Testis (tissue), 5 donors: ENCODE measurements around the gene C19orf47. TPM values are rescaled to one million over a fixed set of nuclear protein-coding genes. Genes with fewer than 3 reads are reported as not detected.

Source experiments
- DNase-seq: peaks from one replicate; pipeline ENCODE4 v3.0.0-alpha.2; 2019
- H3K27ac ChIP-seq, 2 donors: fragments of 200-600 bp; sonication (generic); one replicate each; pipeline ENCODE4 v1.5.1; 2019
- H3K27me3 ChIP-seq: fragments of 200-600 bp; sonication (generic); one replicate; pipeline ENCODE4 v1.5.1; 2019
- H3K36me3 ChIP-seq: fragments of 200-600 bp; sonication (generic); one replicate; pipeline ENCODE4 v1.5.1; 2017; ENCODE audit warnings: low read depth; ENCODE audit errors: missing control alignments
- H3K4me1 ChIP-seq: fragments of 200-600 bp; sonication (generic); one replicate; pipeline ENCODE4 v1.5.1; 2019
- H3K4me3 ChIP-seq, 2 donors: fragments of 200-600 bp; sonication (generic); one replicate each; pipeline ENCODE4 v1.5.1; 2017 to 2019
- H3K9me3 ChIP-seq: fragments of 200-600 bp; sonication (generic); one replicate; pipeline ENCODE4 v1.5.1; 2017
- POLR2A ChIP-seq: fragments of 450-650 bp; IDR thresholded peaks from one replicate; pipeline ENCODE4 v1.6.1; 2017; ENCODE audit warnings: antibody characterized with exemption, mild to moderate bottlenecking, moderate library complexity
- WGBS, 2 donors: methylation state at CpG; one replicate each; pipeline ENCODE4 v1.1.5; 2018; 5-methylcytosine and 5-hydroxymethylcytosine counted together
- intact Hi-C: fragments of 100-400 bp; cut with DNase I; formaldehyde crosslinking; loops from one replicate; pipeline ENCODE4 v1.15.1; 2023; ENCODE audit warnings: low total_unique reads
- long read RNA-seq, 2 donors: transcript quantifications; one replicate each; lab custom pipeline, GENCODE V29; 2026
- polyA plus RNA-seq: library from polyadenylated mRNA; stranded (reverse); fragments of 350-450 nt; fragmentation: Illumina TruSeq; extraction: RNeasy Lipid Tissue Mini Kit (QIAGEN cat#74804); gene quantifications from one replicate; pipeline ENCODE4 v1.2.3, GENCODE V29; 2014; ENCODE audit warnings: low read depth, low replicate concordance; ENCODE audit not compliant: insufficient read depth
- total RNA-seq, 2 donors: library from RNA; depleted of rRNA; stranded (reverse); fragments of >200 nt; gene quantifications; one replicate each; pipeline ENCODE4 v1.2.3, GENCODE V29; 2016
- TF ChIP-seq, protein P1 (sequence below), 3 experiments: fragments of 450-650 bp in 2 of 3; fragments of 200-600 bp in 1 of 3; sonication (generic) in 1 of 3; IDR thresholded peaks; one replicate each; pipeline ENCODE4 v1.5.1; 2016 to 2019; ENCODE audit warnings: antibody characterized with exemption in 3 of 3, mild to moderate bottlenecking in 2 of 3, moderate library complexity in 1 of 3

The C19orf47 gene, protein sequence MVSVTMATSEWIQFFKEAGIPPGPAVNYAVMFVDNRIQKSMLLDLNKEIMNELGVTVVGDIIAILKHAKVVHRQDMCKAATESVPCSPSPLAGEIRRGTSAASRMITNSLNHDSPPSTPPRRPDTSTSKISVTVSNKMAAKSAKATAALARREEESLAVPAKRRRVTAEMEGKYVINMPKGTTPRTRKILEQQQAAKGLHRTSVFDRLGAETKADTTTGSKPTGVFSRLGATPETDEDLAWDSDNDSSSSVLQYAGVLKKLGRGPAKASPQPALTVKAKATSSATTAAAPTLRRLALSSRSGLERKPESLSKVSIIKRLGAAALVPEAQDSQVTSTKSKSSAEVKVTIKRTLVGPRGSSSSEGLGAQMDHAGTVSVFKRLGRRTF
- total RNA-seq, result 10 to 100 TPM; 48.9 to 57.1 TPM
- 62.2 TPM for polyA plus RNA-seq
- long read RNA-seq, donor 1, partial matches to known transcripts, result 681 of 708 reads
- long read RNA-seq, donor 1, other reads (novel, unspliced or antisense), result 27 of 708 reads
- long read RNA-seq, donor 2, result 0 reads

- TF ChIP-seq, protein P1, sequence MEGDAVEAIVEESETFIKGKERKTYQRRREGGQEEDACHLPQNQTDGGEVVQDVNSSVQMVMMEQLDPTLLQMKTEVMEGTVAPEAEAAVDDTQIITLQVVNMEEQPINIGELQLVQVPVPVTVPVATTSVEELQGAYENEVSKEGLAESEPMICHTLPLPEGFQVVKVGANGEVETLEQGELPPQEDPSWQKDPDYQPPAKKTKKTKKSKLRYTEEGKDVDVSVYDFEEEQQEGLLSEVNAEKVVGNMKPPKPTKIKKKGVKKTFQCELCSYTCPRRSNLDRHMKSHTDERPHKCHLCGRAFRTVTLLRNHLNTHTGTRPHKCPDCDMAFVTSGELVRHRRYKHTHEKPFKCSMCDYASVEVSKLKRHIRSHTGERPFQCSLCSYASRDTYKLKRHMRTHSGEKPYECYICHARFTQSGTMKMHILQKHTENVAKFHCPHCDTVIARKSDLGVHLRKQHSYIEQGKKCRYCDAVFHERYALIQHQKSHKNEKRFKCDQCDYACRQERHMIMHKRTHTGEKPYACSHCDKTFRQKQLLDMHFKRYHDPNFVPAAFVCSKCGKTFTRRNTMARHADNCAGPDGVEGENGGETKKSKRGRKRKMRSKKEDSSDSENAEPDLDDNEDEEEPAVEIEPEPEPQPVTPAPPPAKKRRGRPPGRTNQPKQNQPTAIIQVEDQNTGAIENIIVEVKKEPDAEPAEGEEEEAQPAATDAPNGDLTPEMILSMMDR (IDR thresholded peaks at IDR 0.05), result peak in 2 of 3 experiments; percentile 12 to 44
- TF ChIP-seq POLR2A, result peak; percentile 18
- WGBS, 2 donors, result 1% methylated on average over 25 to 59 of the region's 77 CpGs
- H3K36me3 ChIP-seq, result no peaks in the 10 kb centered on the region
- peak; percentile 100 for DNase-seq
- H3K27ac ChIP-seq, result peak within 1 kb of the TSS; percentile 61 to 81
- intact Hi-C loops, result no loop called here
- H3K4me1 ChIP-seq, result peaks cover 6% of the 10 kb centered on the region
- no peaks in the 10 kb centered on the region for H3K9me3 ChIP-seq
- no peaks in the 10 kb centered on the region for H3K27me3 ChIP-seq
- H3K4me3 ChIP-seq, result peak within 1 kb of the TSS; percentile 74 to 76
Observed at GRCh38 chr19:40348125-40348913, at the start of gene C19orf47, which contains the start of gene PLD3. Gene C19orf47 (minus strand): TSS chr19:40348397. CDS start chr19:40341857, 6,540 bp downstream. Gene PLD3 (plus strand): TSS chr19:40348695. CDS start chr19:40366484, 17,789 bp downstream.

- Histone ChIP-seq H3K4me1 (peaks cover 10% of the 10 kb centered on the region), H3K4me3 (no peak overlapping the region), H3K36me3 (no peaks in the 10 kb centered on the region), H3K9me3 (no peaks in the 10 kb centered on the region), H3K27ac (no peak overlapping the region), H3K27me3 (no peaks in the 10 kb centered on the region)
- no peak for DNase-seq
- no peak for TF ChIP-seq POLR2A
- TF ChIP-seq, protein P1 (IDR thresholded peaks at IDR 0.05), result no peak
- WGBS, 2 donors, result 92 to 93% methylated on average over 8 to 22 of the region's 22 CpGs
- intact Hi-C loops, result no loop called here
Observed at GRCh38 chr19:40397568-40397906, 49.3 kb upstream of the C19orf47 start.

- Histone ChIP-seq H3K27me3 (no peaks in the 10 kb centered on the region), H3K4me1 (peaks cover 10% of the 10 kb centered on the region), H3K27ac (no peak overlapping the region), H3K4me3 (no peak overlapping the region), H3K36me3 (no peaks in the 10 kb centered on the region), H3K9me3 (no peaks in the 10 kb centered on the region)
- no peak for DNase-seq
- intact Hi-C loops, result no loop called here
- TF ChIP-seq, protein P1 (IDR thresholded peaks at IDR 0.05), result no peak
- TF ChIP-seq POLR2A, result no peak
- 92 to 93% methylated on average over 6 to 19 of the region's 20 CpGs for WGBS, 2 donors
Observed at GRCh38 chr19:40396886-40397567, 48.8 kb upstream of the C19orf47 start.

DNA sequence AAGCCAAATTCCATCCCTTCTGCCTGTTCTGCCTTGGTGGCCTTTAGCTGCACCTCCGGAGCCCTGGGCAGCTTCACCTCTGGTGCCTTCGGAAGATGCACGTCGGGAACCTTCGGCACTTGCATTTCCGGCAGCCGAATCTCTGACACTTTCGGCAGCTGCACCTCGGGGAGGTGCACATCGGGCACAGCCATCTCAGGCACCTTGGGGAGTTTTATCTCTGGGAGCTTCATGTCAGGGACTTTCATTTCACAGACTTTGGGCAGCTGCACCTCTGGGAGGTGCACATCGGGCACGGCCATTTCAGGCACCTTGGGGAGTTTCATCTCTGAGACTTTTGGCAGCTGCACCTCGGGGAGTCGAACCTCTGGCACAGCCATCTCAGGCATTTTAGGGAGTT is 47.8 kb upstream of the C19orf47 start:
- 87 to 91% methylated on average over 8 to 14 of the region's 14 CpGs for WGBS, 2 donors

More for the DNA sequence above, 47.8 kb upstream of the C19orf47 start:
- Histone ChIP-seq H3K36me3 (no peaks in the 10 kb centered on the region), H3K4me3 (no peak overlapping the region), H3K27ac (no peak overlapping the region), H3K9me3 (no peaks in the 10 kb centered on the region), H3K27me3 (no peaks in the 10 kb centered on the region), H3K4me1 (peaks cover 10% of the 10 kb centered on the region)
- TF ChIP-seq POLR2A, result no peak
- intact Hi-C loops, result no loop called here
- DNase-seq, result no peak
